ENCODE results near the gene PLEKHG4B.
A peak's percentile ranks its signal among the peaks of the same experiment; 100 is the strongest.
"Not testable (repeated sequence)": the region's sequence is repeated elsewhere in the genome, so short reads cannot be mapped to it uniquely, and the experiment has no call there.

Gene PLEKHG4B

DNA sequence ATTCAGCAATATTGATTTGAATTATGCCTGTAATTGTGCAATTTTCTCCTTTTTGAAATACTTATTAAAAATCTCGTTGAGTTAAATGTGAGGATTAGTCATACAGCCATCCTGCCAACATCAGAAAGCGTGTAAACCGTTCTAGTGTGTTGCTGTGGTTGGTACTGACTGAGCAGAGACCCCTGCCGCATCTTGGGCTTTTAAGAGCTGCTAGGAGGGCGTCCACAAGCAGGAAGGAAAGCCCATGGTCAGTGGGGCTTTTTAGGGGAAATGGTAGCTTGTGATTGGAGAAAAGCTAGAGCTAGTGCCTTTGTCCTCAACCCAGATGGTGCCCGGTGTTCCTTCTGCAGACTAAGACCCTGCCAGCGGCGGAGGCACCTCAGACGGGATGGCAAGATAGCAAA, 127.5 kb downstream of the PLEKHG4B start:
- peak; percentile 32 for DNase-seq (ENCODE audit: low read depth)
- peak overlapping the region; percentile 89 for H3K4me3 ChIP-seq (replicated peaks; ENCODE audit: low read depth, low read length)
- TF ChIP-seq, protein P1, sequence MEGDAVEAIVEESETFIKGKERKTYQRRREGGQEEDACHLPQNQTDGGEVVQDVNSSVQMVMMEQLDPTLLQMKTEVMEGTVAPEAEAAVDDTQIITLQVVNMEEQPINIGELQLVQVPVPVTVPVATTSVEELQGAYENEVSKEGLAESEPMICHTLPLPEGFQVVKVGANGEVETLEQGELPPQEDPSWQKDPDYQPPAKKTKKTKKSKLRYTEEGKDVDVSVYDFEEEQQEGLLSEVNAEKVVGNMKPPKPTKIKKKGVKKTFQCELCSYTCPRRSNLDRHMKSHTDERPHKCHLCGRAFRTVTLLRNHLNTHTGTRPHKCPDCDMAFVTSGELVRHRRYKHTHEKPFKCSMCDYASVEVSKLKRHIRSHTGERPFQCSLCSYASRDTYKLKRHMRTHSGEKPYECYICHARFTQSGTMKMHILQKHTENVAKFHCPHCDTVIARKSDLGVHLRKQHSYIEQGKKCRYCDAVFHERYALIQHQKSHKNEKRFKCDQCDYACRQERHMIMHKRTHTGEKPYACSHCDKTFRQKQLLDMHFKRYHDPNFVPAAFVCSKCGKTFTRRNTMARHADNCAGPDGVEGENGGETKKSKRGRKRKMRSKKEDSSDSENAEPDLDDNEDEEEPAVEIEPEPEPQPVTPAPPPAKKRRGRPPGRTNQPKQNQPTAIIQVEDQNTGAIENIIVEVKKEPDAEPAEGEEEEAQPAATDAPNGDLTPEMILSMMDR (IDR thresholded peaks at IDR 0.05; ENCODE audit: low read length, missing control alignments): no peak

DNA sequence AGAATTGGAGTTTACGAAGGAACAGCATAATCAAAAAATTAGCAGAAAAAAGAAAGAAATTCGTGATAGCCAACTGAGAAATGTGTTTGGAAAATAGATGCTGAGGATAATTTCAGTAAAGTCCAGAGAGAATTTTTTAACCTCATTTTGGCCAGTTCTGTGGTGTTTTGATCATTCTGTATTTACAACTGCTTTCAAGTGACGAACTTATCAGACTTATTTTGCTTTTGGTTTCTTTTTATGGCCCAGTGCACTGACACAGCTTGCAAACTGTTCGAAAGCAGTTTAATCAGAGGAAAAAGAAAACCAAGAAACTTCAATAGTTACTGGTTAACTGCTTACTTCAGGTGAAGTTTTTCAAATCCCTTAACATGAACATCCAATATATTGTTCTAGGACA, 128.0 kb downstream of the PLEKHG4B start:
- TF ChIP-seq, protein P1 (IDR thresholded peaks at IDR 0.05; ENCODE audit: low read length, missing control alignments): no peak
- DNase-seq (ENCODE audit: low read depth): no peak
- H3K4me3 ChIP-seq (replicated peaks; ENCODE audit: low read depth, low read length): peak overlapping the region; percentile 89

DNA sequence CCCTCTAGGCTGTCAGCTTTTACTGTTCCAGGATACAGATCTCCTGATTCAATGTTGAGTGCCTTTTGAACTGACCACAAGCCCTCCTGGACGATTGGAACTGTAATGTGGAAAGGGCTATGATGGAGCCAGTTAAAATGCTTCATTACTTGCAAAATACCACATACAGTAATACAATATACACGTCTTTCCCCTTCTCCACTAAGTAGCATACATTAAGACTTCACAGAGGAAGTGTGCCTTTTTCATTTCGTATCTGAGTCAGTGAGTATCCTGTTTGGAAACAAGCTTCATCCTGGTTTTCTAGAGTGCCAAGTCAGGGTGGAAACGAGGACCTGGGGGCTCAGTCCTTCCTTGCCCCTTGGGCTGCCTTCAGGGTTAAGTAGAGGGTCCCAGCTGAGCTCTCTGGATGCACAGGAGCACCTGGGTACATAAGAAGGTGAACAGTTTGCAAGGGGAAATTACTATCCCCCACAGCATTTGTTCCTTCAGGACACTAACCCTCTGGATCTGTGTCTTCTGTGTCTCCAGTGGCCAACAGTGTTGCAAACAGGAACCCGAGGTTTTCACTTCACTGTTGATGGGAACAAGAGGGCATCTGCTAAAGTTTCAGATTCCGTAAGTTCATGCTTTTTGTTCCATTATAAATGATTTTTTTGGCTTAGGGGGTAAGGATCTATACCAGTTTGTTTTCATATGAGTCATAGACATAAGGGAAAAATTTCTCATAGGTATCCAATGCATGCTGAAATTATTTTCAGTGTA, 131.2 kb downstream of the PLEKHG4B start:
- not testable (repeated sequence) for H3K4me3 ChIP-seq (replicated peaks; ENCODE audit: low read depth, low read length)
- DNase-seq (ENCODE audit: low read depth): peak; percentile 43

DNA sequence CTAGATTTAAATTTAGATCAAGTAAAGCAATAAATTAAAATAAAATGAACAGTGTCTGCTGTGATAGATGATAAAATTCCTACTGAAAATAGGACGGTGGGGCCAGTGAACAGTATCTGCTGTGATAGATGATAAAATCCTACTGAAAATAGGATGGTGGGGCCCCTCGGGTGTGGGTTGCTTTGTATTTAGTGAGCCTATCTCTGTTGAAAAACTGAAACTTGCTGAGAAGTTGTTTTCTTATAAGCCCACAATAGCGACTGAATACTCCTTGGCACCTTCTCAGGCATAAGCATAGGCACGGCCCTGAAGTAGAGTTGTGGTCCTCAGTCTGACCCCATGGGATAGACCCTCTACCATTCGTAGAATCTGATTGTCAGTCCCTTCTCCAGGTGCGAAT, 131.8 kb downstream of the PLEKHG4B start:
- TF ChIP-seq, protein P1 (IDR thresholded peaks at IDR 0.05; ENCODE audit: low read length, missing control alignments): no peak
- no peak for DNase-seq (ENCODE audit: low read depth)

DNA sequence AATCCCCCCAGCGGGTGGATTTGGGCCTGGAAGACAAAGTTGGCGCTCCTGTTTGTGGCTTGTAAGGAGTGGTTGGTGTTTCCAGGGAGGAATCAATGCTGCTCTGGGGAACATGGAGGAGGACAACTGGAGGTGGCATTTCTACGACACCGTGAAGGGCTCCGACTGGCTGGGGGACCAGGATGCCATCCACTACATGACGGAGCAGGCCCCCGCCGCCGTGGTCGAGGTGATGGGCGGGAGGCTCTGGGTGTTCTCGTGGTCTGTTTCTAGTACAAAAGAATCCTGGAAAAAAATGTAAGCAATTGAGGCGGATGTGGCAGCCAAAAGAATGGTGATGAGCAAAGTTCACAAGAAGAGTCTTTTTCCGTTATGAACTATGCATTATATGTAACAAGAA, 133.4 kb downstream of the PLEKHG4B start:
- H3K4me3 ChIP-seq (replicated peaks; ENCODE audit: low read depth, low read length): no peak overlapping the region
- DNase-seq (ENCODE audit: low read depth): no peak
- TF ChIP-seq, protein P1 (IDR thresholded peaks at IDR 0.05; ENCODE audit: low read length, missing control alignments): no peak

More for the DNA sequence above, 131.8 kb downstream of the PLEKHG4B start:
- no peak overlapping the region for H3K4me3 ChIP-seq (replicated peaks; ENCODE audit: low read depth, low read length)

DNA sequence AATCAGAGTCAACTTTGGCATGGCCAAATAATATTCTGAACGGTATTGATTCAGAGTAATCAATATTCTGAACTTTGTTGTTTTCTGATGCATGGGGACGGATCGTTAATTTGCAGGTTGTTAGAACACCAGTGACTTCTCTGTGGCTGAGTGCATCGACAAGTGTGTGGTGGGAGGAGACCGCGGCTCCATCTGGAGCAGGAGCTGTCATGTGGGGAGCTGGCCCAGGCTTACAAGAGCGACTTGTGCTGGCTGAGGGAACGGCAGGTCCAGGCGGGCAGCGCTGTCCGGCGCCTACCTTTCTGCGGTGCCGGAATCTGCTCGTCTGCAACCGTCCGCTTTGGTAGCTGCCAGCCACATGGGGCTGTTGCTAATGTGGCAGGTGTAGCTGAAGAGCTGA, 135.4 kb downstream of the PLEKHG4B start:
- DNase-seq (ENCODE audit: low read depth); H3K4me3 ChIP-seq (replicated peaks; ENCODE audit: low read depth, low read length): not testable (repeated sequence)

DNA sequence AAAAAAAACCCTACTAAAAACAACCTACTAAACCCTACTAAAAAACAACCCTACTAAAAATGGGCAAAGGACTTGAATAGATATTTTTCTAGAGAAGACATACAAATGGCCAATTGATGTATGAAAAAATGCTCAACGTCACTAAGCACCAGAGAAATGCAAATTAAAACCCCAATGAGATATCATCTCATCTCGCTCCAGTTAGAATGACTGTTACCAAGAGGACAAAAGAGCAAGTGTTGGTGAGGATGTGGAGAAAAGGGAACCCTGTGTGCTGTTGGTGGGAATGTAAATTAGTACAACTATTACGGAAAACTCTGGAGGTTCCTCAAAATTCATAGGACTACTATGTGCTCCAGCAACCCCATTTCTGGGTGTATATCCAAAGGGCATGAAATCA, 136.9 kb downstream of the PLEKHG4B start:
- TF ChIP-seq, protein P1 (IDR thresholded peaks at IDR 0.05; ENCODE audit: low read length, missing control alignments): no peak
- no peak overlapping the region for H3K4me3 ChIP-seq (replicated peaks; ENCODE audit: low read depth, low read length)
- DNase-seq (ENCODE audit: low read depth): no peak

DNA sequence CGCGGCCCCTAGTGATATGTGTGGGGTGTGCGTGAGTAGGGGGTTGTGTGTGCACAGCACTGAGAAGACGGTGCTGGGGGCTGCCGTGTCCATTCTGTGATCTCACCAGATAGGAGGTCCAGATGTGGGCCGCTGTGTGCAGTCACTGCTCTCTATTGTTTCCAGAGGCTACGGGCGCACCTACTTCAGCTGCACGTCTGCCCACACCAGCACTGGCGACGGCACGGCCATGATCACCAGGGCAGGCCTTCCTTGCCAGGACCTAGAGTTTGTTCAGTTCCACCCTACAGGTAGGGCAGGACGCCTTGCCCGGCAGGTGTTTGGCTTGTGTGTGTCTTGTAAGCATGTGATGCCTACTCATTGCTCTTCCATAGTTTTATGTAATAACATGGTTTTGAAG, 138.7 kb downstream of the PLEKHG4B start:
- TF ChIP-seq, protein P1 (IDR thresholded peaks at IDR 0.05; ENCODE audit: low read length, missing control alignments): no peak
- DNase-seq (ENCODE audit: low read depth): no peak
- H3K4me3 ChIP-seq (replicated peaks; ENCODE audit: low read depth, low read length): no peak overlapping the region

Data from fibroblast of pulmonary artery (primary cell).